Smooth muscle cell of the coronary artery (primary cell): ENCODE measurements around the gene OR10S1. TPM values are rescaled to one million over a fixed set of nuclear protein-coding genes. Genes with fewer than 3 reads are reported as not detected.

Source experiments
- total RNA-seq: library from RNA; depleted of rRNA; stranded (reverse); fragments of >200 nt; gene quantifications from 2 replicates; pipeline ENCODE4 v1.2.3, GENCODE V29; 2014; ENCODE audit warnings: low replicate concordance

OR10S1 gene, protein sequence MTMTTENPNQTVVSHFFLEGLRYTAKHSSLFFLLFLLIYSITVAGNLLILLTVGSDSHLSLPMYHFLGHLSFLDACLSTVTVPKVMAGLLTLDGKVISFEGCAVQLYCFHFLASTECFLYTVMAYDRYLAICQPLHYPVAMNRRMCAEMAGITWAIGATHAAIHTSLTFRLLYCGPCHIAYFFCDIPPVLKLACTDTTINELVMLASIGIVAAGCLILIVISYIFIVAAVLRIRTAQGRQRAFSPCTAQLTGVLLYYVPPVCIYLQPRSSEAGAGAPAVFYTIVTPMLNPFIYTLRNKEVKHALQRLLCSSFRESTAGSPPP
- total RNA-seq: not detected in 2 replicates

GRCh38 chr11:123977731-123978347, at the start of gene OR10S1:
OR10S1 (minus strand) TSS chr11:123977781; CDS start chr11:123977664, 117 bp downstream.

DNA sequence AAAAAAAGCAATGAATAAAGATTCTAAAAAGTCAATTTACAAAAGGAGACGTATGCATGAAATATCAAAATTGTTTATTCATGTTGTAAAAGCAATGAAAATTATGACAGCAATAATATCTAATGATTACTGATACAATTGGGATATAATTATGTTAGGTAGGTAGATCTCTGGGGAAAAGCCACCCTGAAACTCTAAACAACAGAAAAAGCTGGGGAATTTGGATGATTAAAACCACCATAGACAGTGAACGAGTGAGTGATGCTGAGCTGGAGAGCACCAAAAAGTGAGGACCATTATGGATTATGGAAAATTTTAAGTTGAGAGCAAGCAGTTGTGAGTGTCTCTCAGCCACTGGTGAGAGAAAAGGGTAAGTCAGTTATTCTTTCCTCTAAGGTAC, 48.9 kb upstream of the OR10S1 start, which contains the start of gene OR10G8:
Gene OR10G8 (plus strand): TSS at position 301 of the 400 bp plus-strand sequence. CDS start 2,825 bp downstream, outside the sequence.

GRCh38 chr11:124012697-124013096, 35.1 kb upstream of the OR10S1 start, which contains the start of gene OR10G4:
OR10G4 (plus strand) TSS chr11:124012997; CDS start chr11:124015575, 2,578 bp downstream.

GRCh38 chr11:123995119-123995518, 17.5 kb upstream of the OR10S1 start, which contains the start of gene OR10G6:
OR10G6 (minus strand) TSS chr11:123995161; CDS start chr11:123995161, 0 bp downstream.

DNA sequence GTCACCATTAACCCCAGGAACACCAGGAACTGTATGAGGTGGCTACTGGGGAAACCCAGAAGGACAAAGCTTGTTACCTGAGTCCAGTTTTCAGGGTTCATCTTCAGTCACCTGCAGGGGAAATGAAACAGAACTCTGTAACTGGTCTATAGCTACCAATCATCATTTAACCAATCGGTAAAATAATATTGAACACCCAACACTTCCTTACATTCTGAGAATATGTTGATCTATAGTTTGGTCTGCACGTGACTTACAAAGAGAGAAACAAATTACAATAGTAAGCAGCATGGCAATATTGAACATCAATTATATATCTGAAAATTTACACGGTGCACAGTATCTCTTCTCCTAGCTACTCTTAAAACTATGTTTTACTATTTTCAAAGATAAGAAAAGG, 33.8 kb downstream of the OR10S1 start, which contains the start of gene OR6T1:
Gene OR6T1 (minus strand): TSS at position 101 of the 400 bp plus-strand sequence. CDS start 0 bp downstream, at position 101.

DNA sequence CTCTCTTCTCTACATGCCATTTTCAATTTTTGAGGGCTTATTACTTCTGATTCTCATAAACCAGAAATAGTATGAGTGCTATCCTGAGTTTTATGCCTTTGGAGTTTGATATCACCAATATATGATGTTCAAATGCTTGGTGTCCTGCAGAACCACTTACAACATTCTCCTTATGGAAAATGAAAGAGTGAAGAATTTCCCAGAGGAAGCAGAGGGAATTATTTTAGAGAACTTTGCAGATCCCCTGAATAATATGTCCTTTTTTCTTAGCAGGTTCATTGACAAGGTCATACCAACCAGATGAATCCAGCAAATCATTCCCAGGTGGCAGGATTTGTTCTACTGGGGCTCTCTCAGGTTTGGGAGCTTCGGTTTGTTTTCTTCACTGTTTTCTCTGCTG, 38.3 kb downstream of the OR10S1 start, which contains the start of gene OR4D5:
Gene OR4D5 (plus strand): TSS at position 301 of the 400 bp plus-strand sequence. CDS start 0 bp downstream, at position 301.

Other genes with a start within 250 kb of the OR10S1 start
- gene ZNF202, start 236.1 kb downstream of the OR10S1 start, total RNA-seq: 4.6 and 6.2 TPM in 2 replicates
- not detected in 2 replicates for gene OR6X1, start 223.3 kb downstream of the OR10S1 start, total RNA-seq
- not detected in 2 replicates for gene OR6M1, start 171.4 kb downstream of the OR10S1 start, total RNA-seq
- gene TMEM225, start 92.1 kb downstream of the OR10S1 start, total RNA-seq: not detected in 2 replicates
- not detected in 2 replicates for gene OR8D4, start 75.6 kb downstream of the OR10S1 start, total RNA-seq
- not detected in 2 replicates for gene OR4D5, start 38.2 kb downstream of the OR10S1 start, total RNA-seq
- not detected in 2 replicates for gene OR6T1, start 33.9 kb downstream of the OR10S1 start, total RNA-seq
- gene OR10G6, start 17.4 kb upstream of the OR10S1 start, total RNA-seq: not detected in 2 replicates
- not detected in 2 replicates for gene OR10G4, start 35.2 kb upstream of the OR10S1 start, total RNA-seq
- not detected in 2 replicates for gene OR10G9, start 45.2 kb upstream of the OR10S1 start, total RNA-seq
- not detected in 2 replicates for gene OR10G8, start 49.0 kb upstream of the OR10S1 start, total RNA-seq
- gene OR10G7, start 63.5 kb upstream of the OR10S1 start, total RNA-seq: not detected in 2 replicates
- 11.4 and 18.1 TPM in 2 replicates for gene VWA5A, start 137.7 kb upstream of the OR10S1 start, total RNA-seq
- not detected in 2 replicates for gene OR10D3, start 205.6 kb upstream of the OR10S1 start, total RNA-seq